ENCODE data around the gene FAM174C. TPM values are rescaled to one million over a fixed set of nuclear protein-coding genes. Genes with fewer than 3 reads are reported as not detected.
"Not testable (repeated sequence)": the region's sequence is repeated elsewhere in the genome, so short reads cannot be mapped to it uniquely, and the experiment has no call there.

Gene FAM174C
- polyA plus RNA-seq, 4 donors: 13.3 to 30.9 (median 26.1) TPM

DNA sequence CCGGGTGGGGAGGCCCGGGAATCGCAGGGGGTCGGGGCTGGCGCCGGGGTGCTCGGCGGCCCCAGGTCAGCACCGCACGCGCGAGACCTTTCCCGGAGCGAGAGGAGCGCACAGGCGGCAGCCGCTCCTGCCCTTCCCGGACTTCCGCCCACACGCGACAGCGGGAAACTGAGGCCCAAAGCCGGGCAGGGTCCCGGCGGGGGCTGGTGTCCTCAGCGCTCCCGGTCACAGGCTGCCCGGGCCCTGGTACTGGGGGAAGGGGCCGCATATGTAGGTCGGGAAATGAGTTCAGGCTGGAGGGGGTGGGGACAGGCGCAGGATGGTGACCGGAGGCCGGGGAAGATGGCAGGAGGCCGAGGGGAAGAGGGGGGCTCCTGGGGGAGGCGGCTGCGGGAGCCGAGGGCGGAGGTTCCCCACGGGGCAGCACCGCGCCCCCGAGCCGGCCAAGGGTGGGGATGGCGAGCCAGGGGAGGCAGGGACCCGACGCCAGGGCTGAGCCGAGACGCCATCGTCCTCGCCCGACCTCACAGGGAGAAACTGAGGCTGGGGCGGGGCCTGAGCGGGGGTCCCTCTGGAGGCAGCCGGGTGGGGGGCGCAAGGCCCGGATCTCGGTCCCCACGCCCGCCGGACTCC, 38.2 kb upstream of the FAM174C start:
- no peak for DNase-seq (ENCODE audit: low read depth in 4 of 4, low spot score in 2 of 4)

- no peak for DNase-seq (ENCODE audit: low read depth in 4 of 4, low spot score in 2 of 4)
Observed at GRCh38 chr19:1237754-1238368, 37.5 kb upstream of the FAM174C start, which contains the start of gene CBARP. CBARP (minus strand) TSS chr19:1238005; CDS start chr19:1236100, 1,905 bp downstream.

DNA sequence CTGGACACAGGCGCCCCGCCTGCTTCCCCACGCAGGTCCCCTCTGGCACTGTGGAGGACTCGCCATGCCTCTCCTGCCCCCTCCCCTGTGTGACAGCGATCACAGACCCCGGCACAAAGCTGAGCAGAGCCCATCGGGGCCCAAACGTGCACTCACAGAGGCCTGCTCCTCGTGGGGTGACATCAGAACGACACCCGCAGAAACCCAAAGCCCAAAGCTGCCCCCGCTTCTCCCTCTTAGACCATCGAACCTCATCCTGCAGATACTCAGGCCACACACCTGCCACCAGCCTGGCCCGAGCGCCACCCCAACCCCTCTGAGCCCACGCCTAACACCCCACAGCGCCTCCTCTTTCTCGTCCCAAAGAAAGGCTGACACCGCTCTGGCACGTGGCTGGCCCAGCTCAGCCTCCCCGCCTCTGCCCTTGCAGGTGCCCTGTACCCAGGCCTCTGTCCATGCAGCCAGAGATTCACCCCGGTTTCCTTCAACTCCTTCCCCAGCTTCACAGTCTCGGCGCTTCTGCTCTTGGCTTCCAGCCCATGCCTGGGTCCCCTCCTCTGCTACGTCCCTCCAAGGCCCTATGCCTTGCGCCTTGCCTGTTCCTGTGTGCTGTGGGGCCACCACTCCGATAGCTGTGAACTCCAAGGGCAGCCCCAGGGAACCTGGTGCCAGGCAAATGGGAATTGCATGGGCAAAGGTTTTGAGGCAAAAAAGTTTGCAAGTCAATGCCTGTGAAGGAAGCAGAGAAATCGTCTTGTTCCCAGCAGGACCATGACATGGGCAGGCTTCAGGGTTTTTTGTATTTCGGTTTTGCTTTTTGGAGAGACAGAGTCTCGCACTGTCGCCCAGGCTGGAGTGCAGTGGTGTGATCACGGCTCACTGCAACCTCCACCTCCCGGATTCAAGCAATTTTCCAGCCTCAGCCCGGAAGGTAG, 36.7 kb upstream of the FAM174C start:
- no peak for DNase-seq (ENCODE audit: low read depth in 4 of 4, low spot score in 2 of 4)

GRCh38 chr19:1239420-1239795, 35.9 kb upstream of the FAM174C start:
- no peak for DNase-seq (ENCODE audit: low read depth in 4 of 4, low spot score in 2 of 4)

DNA sequence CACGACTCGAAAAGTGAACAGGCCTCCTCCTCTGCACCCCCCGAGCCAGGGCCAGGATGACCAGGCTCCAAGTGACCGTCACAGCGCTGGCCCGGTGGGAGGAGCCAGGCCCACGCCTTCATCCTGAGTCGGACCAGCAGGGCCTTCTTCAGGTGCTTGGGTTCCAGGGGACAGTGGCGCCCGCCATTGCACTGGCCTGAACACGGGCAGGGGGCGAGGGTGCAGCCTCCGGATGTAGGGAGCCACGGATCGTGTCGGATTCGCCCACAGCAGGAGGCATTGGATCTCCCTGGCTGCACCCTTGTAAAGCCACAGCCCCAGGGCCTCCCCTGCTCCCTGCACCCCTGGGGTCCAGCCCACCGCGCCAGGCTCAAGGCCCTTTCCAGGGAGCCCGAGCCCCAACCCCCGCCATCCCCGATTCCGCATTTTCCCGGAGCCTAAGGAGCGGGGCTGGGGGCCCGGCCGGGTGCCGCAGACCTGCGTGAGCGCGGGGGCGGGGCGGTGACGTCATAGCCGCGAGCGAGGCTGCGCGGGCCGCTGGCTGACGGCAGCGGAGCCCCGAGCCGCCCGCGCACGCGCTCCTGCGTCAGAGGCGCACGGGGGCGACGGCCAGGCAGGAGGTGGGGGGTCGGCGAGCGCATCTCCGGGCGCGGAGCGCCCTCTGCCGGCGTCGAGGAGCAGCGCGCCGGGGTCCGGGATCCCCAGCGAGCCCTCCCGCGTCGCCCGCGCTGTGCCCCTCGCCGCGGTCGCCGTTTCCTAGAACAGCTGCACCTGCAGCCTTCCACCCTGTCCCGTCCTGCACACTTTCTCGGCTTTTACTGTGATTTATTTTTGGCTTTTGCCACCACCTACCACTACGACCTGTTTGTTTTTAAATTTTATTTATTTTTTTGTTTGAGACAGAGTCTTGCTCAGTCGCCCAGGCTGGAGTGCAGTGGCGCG, 35.3 kb upstream of the FAM174C start:
- peak in 1 of 4 donors; percentile 80 for DNase-seq (ENCODE audit: low read depth in 4 of 4, low spot score in 2 of 4)

- DNase-seq (ENCODE audit: low read depth in 4 of 4, low spot score in 2 of 4): no peak
Observed at GRCh38 chr19:1240925-1241324, 34.4 kb upstream of the FAM174C start.

DNA sequence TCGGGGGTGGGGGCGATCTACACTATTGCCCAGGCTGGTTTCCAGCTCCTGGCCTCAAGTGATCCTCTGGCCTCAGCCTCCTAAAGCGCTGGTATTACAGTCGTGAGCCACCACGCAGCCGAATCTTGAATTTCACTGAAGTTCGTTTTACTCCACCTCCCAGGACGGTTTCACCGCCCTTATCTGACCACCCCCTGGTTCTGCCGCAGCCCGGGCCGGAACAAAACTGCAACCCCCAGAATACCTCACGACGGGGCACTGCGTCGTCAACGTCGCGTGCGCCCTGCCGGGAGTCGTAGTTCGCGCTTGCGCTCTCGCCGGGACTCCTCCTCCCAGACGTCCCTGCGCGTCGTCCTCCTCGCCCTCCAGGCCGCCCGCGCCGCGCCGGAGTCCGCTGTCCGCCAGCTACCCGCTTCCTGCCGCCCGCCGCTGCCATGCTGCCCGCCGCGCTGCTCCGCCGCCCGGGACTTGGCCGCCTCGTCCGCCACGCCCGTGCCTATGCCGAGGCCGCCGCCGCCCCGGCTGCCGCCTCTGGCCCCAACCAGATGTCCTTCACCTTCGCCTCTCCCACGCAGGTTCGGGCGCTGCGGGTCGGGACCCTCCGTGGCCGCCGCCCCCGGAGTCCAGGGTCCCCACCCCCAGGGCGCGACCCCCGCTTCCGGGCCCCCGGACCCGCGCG, 33.8 kb upstream of the FAM174C start, which contains the start of gene ATP5F1D:
Gene ATP5F1D, plus strand, starts transcription at position 335 of the 679 bp plus-strand sequence. Its CDS starts 100 bp downstream, at position 435.
- DNase-seq (ENCODE audit: low read depth in 4 of 4, low spot score in 2 of 4): peak in 2 of 4 donors; percentile 82 to 89

- no peak for DNase-seq (ENCODE audit: low read depth in 4 of 4, low spot score in 2 of 4)
Observed at GRCh38 chr19:1243768-1244692, 31.3 kb upstream of the FAM174C start.

- no peak for DNase-seq (ENCODE audit: low read depth in 4 of 4, low spot score in 2 of 4)
Observed at GRCh38 chr19:1244693-1245451, 30.5 kb upstream of the FAM174C start.

GRCh38 chr19:1245494-1246264, 29.7 kb upstream of the FAM174C start:
- DNase-seq (ENCODE audit: low read depth in 4 of 4, low spot score in 2 of 4): no peak

DNA sequence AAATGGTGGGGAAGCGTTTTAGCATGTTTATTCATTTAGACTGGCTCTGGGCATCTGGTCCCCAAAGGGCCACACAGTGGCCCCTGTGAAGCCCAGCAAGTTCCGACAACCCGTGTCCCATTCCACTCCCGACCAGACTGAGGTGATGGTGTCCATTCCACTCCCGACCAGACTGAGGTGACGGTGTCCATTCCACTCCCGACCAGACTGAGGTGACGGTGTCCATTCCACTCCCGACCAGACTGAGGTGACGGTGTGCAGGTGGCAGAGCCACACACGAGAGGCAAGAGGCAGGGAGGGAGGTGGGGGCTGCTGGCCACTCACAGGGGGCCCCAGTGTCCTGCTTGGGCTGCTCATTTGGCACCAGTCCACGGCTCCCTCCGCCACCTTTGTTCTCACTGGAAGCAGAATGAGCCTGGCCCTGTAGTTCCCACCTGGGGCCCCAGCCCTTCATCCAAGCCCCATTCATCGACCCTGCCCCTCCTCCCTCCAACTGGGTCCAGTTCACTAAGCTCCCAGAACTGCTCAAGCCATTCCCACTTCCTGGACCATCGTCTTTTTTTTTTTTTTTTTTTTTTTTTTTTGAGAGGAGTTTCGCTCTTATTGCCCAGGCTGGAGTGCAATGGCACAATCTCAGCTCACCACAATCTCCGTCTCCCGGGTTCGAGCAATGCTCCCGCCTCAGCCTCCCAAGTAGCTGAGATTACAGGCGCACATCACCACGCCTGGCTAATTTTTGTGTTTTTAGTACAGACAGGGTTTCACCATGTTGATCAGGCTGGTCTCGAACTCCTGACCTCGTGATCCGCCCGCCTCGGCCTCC, 28.9 kb upstream of the FAM174C start:
- not testable (repeated sequence) for DNase-seq (ENCODE audit: low read depth in 4 of 4, low spot score in 2 of 4)

DNA sequence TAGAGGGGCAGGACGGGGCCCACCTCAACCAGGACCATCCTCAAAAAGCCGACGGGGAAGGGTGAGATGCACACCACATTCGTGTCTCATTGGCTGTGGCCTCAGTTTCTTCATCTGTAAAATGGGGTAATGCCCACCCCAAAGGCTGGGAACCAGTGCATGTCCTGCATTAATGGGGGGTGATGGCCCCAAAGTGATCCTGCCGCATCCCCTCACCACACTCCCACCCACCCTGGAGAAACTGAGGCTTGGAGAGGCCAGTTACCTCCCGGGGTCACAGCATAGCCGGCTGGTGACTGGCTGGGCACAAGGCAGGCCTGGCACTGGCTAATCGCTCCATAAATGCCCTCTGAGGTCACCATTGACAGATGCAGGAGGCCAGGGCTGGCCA, 27.6 kb upstream of the FAM174C start:
- no peak for DNase-seq (ENCODE audit: low read depth in 4 of 4, low spot score in 2 of 4)

- no peak for DNase-seq (ENCODE audit: low read depth in 4 of 4, low spot score in 2 of 4)
Observed at GRCh38 chr19:1248139-1248785, 27.1 kb upstream of the FAM174C start, which contains the start of gene MIDN. MIDN (plus strand) TSS chr19:1248583; CDS start chr19:1250297, 1,714 bp downstream.

DNA sequence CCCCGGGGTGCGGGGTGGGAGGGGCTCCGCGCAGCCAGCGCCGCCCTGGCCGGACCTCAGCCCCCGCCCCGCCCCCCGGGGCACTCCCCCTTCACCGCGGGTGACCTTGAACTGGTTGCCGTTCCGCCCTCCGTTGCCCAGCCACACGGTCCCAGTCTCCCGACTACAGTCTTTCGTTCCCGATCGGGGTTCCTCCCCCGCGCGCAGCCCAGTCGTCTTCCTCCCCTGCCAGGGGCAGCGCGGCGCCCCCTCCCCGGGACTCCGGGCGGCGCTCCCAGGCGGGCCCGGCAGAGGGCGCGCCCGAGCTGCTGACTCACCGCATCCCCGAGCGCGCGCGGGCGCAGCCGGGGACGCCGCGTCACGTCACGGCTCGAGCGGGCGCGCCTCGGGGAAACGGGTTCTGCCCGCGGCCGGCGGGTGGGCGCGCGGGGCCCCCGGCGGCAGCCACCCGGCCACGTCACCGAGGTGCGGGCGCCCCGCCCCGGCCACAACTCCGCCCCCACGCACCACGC, 26.5 kb upstream of the FAM174C start:
- no peak for DNase-seq (ENCODE audit: low read depth in 4 of 4, low spot score in 2 of 4)

GRCh38 chr19:1249298-1249989, 25.9 kb upstream of the FAM174C start:
- peak in 3 of 4 donors; percentile 91 to 94 (median 94) for DNase-seq (ENCODE audit: low read depth in 4 of 4, low spot score in 2 of 4)
